DMS 273 (cell line): Measurements from ENCODE around the gene ZNF333.

Source experiments
- DNase-seq: peaks from one replicate; lab custom pipeline; 2025; ENCODE audit not compliant: unreplicated experiment; lab: John Stamatoyannopoulos, UW

Gene ZNF333

DNA sequence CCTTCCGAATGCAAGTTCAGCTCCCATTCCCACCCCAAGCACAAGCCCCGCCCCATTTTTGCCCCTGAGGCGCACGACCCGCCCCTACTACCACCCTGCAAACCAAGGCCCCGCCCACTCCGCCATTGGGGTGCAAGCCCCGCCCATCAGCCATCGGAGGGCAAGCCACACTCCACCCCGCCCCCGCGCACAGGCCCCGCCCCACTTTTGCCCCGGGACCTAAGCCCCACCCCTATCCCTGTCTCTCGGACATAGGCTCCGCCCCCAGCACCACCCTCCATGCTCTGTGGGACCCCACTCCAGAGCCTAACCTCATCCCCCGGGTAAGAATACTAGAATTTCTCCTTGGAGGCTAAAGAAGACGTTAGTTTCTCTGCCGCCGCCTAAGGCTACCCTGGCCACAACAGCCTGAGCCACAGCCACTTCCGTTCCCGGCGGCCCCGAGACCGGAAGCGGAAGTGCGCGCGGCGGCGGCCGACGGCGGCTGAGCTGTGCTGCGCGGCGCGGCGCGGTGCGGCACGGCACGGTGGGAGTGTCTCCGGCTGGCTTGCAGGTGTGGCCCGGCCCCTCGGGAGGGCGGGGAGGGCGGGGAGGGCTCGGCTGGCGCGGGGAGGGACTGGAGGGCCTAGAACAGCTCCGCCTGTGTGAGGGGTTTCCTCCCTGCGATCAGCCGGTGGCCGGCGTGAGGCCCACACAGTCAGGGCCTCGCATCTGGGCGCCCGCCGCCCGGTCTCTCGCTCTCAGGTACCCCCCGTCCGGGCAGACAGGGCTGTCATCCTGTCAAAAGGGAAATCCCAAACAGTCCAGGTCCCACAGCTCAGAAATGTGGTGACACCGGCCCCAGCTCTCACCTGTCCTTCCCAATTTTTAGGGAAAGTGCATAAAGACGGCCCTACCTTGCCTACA is at the start of gene ZNF333:
Gene ZNF333, plus strand, starts transcription at position 451 of the 906 bp plus-strand sequence. CDS start 3,444 bp downstream, outside the sequence.
- DNase-seq, result peak; percentile 97

DNA sequence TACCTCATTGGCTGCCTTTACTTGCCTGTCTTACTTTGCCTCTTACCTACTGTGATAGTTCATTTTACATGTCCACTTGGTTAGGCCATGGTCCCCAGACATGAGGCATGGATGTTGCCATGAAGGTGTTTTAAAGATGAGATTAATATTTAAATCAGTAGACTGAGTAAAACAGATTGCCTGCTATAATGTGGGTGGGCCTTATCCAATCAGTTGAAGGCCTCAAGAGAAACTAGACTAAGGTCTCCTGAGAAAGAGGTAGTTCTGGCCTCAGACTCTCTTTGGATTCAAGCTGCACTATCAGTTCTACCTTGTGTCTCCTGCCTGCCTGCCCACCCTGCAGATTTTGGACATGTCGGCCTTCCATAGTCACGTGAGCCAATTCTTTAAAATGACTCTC is 41.3 kb upstream of the ZNF333 start:
- DNase-seq, result no peak

DNA sequence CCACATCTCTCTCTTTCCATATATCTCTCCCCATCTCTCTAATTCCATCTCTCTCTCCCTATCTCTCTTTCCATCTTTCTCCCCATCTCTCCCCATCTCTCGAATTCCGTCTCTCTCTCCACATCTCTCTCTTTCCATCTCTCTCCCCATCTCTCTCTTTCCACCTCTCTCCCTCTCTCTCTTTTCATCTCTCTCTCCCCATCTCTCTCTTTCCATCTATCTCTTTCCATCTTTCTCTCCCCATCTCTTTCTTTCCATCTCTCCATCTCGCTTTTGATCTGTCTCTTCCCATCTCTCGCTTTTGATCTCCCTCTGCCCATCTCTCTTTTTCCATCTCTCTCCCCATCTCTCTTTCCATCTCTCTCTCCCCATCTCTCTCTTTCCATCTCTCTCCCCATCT is 40.8 kb upstream of the ZNF333 start:
- no peak for DNase-seq

DNA sequence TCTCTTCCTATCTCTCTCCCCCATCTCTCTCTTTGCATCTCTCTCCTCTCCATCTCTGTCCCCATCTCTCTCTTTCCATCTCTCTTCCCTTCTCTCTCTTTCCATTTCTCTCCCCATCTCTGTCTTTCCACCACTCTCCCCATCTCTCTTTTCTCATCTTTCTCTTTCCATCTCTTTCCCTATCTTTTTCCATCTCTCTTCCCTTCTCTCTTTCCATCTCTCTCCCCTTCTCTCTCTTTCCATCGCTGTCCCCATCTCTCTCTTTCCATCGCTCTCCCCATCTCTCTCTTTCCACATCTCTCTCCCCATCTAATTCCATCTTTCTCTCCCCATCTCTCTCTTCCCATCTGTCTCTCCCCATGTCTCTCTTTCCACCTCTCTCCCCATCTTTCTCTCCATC is 39.7 kb upstream of the ZNF333 start:
- no peak for DNase-seq

DNA sequence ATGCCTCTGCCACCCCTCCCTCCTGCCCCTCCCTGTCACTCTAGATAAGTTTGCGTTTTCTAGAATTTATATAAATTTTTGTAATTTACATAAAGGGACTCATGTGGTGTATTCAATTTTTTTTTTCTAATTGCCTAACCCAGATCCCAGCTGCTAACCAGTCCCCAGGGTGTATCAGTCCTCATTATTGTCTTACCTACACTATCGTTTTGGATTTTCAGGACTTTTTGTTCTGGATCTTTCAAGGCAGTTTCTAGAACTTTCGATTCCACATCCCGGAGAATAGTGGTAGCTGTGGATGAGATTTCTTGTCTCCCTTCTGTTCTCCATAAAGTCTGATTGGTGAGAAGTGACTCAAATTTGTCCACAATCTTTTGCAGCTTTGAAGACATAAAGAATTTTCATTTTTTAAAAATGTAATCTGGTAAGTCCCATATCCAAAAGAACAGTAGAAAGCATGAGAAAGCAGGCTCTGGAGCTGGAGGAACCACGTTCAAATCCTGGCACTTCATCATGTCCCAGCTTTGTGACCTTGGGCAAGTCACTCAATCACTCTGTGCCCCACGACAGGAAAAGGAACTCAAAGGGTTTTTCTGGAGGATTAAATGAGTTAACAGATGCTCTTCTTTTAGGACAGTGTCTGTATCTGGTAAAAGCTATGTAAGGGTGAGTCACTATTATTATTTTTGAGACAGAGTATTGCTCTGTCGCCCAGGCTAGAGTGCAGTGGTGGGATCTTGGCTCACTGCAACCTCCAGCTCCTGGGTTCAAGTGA is 34.9 kb upstream of the ZNF333 start:
- no peak for DNase-seq

DNA sequence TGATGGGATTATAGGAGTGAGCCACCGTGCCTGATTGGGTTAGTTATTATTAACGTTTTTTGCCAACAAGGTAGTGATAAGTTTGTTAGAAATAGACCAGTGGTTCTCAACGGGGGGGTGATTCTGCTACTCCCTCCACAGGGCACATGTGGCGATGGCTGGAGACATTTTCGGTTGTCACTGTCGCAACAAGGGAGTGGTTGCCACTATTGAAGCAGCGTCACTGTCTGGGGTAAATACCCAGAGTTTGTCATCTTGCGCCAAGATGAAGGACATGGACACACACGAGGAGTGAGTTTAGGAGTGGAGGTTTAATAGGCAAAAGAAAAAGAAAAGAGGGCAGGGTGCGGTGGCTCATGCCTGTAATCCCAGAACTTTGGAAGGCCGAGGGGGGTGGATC is 34.1 kb upstream of the ZNF333 start:
- no peak for DNase-seq

DNA sequence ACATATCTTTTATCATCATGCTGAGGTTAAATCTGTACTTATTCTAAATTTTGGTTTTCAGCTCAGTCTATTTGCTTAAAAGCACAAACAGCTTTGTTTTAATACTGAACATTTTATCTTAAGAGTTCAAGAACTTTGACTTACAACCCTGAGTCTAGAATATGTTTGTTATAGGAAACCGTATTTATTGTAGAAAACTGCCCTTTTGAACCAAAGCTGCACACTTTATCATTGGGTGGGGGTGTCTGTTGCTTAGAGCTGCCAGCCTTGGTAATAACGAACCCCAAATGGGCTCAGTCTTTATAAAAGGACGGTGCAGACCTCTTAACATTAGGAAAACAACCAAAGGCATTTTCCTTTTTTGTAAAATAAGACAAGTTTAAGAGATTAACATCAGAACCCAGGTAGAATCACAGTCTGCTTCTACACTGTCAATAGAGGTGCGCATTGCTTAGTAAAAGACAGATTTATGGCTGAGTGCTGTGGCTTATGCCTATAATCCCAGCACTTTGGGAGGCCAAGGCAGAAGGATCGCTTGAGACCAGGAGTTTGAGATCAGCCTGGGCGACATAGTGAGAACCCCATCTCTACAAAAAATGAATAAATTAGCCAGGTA is 29.9 kb upstream of the ZNF333 start:
- no peak for DNase-seq

DNA sequence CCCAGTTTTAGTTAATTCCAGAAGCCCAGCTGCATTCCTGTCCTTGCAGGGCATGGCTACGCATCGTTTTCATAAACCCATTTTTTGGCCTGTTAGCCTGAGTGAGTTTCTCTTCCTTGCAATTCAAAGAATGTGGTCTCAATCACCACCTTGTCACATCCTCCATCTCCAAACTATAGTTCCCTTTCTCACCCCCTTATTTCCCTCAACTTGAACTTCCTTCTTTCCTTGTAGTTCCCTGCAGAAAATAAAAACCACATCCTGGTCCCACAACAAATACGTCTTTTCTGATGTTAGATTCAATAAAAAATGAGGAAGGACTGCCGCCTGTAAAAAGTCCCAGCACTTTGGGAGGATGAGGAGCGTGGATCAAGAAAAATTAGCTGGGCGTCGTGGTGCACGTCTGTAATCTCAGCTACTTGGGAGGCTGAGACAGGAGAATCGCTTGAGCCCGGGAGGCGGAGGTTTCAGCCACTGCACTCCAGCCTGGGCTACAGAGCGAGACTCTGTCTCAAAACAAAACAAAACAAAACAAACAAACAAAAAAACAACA is 28.4 kb upstream of the ZNF333 start:
- DNase-seq, result no peak

DNA sequence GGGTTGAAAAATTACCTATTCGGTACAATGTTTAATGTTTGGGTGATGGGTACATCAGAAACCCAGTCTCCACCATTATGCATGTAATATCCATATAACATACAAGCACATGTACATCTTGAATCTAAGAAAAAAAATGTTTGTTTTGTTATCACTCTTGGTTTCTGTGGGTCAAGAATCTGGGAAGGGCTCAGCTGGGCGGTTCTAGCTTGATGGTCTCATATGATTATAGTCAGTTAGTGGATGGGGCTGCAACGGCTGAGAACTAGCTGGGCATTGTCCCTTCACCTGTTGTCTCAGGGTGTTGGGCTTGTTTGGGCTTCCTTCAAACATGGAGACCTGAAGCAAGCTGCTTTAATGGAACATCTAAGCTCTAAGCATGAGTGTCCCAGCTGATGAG is 19.9 kb upstream of the ZNF333 start:
- no peak for DNase-seq

DNA sequence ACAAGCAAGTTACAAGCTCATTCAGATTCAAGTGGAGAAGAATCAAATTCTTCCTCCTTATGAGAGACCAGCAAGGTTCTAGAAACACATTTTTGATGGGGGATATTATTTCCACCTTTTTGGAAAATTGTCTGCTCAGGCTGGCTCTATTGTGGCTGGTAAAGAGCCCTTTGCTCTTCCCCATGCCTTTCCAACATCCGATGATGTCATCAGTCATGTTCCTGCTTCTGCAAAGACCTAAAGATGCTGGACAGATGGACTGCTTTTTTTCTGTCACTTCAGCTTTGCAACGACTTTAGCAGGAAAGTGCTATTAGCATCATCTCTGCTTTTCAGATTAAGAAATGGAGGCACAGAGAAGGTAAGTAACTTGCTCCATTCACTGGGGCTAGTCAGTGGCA is 19.4 kb upstream of the ZNF333 start:
- no peak for DNase-seq

DNA sequence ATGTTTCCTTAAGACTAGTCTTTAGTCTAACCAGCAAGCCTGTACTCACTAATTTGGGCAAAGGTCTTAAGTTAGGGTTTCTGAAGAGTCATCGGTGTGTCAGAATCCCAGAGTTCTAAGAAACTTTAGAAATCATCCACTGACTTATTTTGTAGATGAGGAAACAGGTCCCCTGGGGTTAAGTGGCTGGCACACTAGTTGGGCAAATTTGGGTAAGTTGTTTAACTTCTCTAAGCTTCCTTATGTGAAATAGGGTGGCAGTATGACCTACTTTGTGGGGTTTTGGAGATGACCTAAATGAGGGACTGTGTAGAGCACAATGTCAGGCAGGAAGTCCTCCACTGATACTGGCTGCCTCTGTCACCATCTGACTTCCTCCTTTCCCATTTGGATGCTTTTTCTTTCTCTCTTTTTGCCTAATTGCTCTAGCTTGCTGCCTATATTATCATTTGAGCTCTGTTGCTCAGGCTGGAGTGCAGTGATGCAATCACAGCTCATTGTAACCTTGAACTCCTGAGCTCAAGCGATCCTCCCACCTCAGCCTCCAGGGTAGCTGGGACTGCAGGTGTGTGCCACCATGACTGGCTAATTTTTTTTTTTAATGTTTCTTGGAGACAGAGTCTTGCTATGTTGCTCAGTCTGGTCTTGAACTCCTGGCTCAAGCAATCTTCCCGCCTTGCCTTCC is 17.5 kb upstream of the ZNF333 start:
- no peak for DNase-seq

DNA sequence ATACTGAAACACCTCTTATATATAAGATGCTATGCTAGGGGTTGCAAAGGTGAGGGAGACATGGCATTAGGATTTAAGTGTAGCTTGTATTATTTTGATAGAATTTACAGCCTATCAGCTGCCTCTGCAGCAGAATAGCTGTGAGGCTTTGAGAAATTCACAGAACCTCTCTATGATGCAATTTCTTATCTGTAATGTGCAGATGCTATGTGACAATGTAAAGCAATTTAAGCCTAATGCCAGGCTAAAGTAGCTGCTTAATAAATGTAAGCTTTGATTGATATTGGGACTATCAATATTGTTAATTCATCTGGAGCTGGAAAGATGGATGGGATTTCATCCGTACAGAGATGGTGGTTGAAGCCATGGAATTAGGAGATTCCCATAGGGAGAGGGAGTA is 16.8 kb upstream of the ZNF333 start:
- DNase-seq, result no peak

DNA sequence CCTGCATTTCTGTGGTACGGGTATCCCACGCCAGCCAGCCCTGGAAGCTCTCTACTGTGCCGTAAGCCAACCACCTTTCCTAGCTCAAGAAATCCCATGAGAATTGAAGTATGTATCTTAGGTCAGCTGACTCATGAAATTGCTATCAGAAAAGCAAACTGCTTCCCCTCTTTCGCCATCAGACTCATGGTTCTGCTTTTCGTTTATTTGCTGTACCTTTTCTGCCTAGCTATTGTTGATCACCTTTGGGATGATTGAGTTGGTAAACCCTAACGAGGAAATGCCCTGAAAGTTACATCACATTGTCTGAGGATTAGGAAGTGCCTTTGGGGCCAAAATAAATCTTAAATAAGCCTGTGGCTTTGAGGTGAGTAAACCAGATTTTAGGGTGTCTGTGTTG is 15.1 kb upstream of the ZNF333 start, which contains the start of gene ADGRE3:
Gene ADGRE3, minus strand, starts transcription at position 81 of the 400 bp plus-strand sequence. Its CDS starts 74 bp downstream, at position 7.
- no peak for DNase-seq

DNA sequence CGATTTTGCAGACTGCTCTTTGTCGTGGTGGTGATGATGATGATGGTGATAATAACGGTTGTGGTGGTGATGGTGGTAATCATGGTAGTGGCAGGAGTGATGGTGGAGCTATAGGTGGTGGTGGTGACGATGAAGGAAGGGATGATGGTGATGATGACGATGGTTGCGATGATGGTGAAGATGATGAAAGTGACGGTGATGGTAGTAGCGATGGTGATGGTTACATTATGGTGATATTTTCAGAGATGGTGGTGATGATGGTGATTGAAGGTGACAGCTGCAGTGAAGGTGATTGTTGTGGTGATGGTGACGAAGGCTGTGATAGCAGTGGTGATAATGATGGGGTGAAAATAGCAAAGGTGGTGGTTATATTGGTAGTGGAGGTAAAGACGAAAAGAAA is 13.1 kb upstream of the ZNF333 start:
- no peak for DNase-seq

DNA sequence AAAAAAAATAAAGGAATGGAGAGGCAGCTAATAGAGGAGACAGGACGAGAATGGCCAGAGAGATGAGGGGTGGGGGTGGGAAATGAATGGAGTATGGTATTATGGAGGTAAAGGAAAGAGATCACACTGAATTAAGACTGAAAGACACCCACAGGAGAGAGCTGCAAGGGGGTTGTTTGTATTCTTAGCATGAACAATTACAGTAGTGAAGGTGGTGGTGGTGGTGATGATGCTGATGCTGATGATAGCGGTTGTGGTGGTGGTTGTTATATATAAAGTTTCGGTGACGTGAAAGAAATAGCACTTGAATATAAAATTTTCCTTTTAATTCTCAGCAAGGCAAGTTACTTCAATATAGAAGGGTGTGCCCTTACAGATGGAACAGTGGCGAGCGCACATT is 12.4 kb upstream of the ZNF333 start:
- DNase-seq, result no peak

DNA sequence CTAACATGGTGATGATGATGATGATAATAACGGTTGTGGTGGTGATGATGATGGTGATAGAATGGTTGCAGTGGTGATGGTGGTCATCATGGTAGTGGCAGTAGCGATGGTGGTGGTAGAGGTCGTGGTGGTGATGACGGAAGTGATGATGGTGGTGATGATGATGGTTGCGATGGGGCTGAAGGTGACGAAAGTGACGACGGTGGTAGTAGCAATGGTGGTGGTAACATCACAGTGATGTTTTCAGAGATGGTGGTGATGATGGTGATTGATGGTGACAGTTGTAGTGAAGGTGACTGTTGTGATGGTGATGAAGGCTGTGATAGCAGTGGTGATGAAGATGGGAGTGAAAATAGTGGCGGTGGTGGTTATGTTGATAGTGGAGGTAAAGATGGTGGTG is 11.6 kb upstream of the ZNF333 start:
- DNase-seq, result no peak

DNA sequence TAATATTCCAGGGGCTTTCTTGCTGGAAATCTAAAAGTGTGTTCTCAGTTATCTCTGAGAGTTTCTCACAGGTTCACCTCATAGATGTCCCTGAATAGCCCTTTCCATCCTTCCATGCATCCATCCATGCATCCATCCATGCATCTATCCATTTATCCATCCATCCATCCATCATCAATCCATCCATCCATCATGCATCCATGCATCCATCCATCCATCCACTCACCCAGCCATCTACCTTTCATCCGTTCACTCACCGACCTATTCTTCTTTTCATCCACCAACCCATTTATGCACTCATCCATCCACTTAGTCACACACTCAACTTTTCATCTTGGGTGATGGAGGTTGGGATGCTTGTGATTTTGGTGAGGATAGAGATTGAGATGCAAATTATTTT is 7.8 kb upstream of the ZNF333 start:
- no peak for DNase-seq

DNA sequence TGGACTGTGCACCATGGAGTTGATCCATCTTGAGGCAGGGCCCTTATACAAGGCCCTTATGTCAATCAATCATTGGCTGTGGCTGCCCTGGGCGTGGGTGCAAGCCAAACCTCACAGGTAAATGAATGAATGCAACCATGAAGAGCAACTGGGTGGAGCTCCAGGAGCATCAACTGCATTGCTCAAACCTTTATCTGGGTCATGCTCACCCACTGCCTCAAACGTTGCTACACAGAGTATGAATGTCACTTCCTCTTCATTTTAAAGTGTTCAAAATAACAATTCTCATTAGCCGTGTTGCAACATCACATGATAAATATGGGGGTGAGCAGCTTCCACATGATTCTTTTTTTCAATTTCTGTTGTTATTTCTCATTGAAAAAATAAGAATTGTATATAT is 6.4 kb upstream of the ZNF333 start:
- no peak for DNase-seq

DNA sequence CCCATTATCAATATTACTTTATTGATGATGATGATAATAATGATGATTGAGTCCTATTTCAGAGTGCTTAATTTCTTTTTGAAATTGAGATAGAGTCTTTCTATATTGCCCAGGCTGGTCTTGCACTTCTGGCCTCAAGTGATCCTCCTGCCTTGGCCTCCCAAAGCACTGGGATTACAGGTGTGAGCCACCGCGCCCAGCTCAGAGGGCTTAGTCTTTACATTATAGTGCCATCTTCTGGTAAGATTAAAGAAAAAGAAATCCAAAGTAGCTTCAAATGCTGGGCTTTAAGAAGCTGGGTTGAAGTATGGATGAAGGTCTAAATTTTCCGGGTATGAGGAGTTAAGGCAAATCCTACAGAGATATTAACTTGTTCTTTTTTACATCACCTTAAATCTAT is 3.4 kb upstream of the ZNF333 start:
- peak; percentile 55 for DNase-seq

DNA sequence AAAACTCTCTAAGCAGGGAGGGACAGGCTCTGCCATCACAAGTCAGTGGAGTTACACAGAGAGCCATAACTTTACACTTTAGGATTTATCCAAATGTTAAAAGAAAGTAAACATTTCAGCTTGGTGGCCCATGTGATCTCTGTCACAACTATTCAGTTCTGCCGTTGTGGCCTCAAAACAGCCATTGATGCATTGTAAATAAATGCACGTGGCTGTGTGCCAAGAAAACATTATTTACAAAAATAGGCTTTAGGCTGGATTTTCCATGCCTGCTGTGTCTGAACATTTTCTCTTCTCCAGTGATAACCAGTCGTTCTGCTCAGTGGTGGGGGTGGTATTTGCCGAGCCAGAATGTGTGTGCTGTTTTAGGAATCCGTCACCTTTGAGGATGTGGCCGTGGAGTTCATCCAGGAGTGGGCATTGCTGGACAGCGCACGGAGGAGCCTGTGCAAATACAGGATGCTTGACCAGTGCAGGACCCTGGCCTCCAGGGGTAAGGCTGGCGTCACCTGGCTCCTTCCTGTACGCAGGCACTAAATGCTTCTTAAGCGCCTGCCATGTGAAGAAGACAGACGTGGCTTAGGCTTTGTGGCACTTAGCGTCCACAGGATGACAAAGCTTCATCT is 4.9 kb downstream of the ZNF333 start:
- no peak for DNase-seq
